Effector memory CD4-positive, alpha-beta T cell (primary cell): ENCODE data around the gene TMEM132C.

ENCODE experiments used
- DNase-seq, 3 donors: peaks; one replicate each; pipeline ENCODE4 v3.0.0-alpha.2; 2020
- H3K27ac ChIP-seq: 2 replicates; pipeline ENCODE4 v1.7.0; 2013; ENCODE audit warnings: mild to moderate bottlenecking, low read length, moderate library complexity; ENCODE audit not compliant: insufficient read depth, poor library complexity, severe bottlenecking
- H3K27me3 ChIP-seq: replicated peaks from 2 replicates; pipeline ENCODE4 v1.7.0; 2013; ENCODE audit warnings: mild to moderate bottlenecking, low read length; ENCODE audit not compliant: insufficient read depth, control insufficient read depth, poor library complexity, severe bottlenecking
- H3K36me3 ChIP-seq: 2 replicates; pipeline ENCODE4 v1.7.0; 2013; ENCODE audit warnings: mild to moderate bottlenecking, low read length, moderate library complexity; ENCODE audit not compliant: control insufficient read depth, insufficient read depth
- H3K4me1 ChIP-seq: 2 replicates; pipeline ENCODE4 v1.7.0; 2013; ENCODE audit warnings: low read length, mild to moderate bottlenecking; ENCODE audit not compliant: control insufficient read depth, insufficient read depth, poor library complexity, severe bottlenecking
- H3K4me3 ChIP-seq: 2 replicates; pipeline ENCODE4 v1.7.0; 2013; ENCODE audit warnings: low read length, low read depth, mild to moderate bottlenecking; ENCODE audit not compliant: insufficient read depth, poor library complexity, severe bottlenecking
- H3K9me3 ChIP-seq: 2 replicates; pipeline ENCODE4 v1.7.0; 2013; ENCODE audit warnings: mild to moderate bottlenecking, low read length, moderate library complexity; ENCODE audit not compliant: control insufficient read depth

The TMEM132C gene

GRCh38 chr12:128337071-128337345, 70.0 kb downstream of the TMEM132C start:
- Histone ChIP-seq H3K4me3 (no peak overlapping the region), H3K36me3 (no peaks in the 10 kb centered on the region), H3K27me3 (no peaks in the 10 kb centered on the region), H3K4me1 (no peaks in the 10 kb centered on the region), H3K27ac (no peak overlapping the region), H3K9me3 (no peaks in the 10 kb centered on the region)
- DNase-seq, result no peak

GRCh38 chr12:128337431-128338170, 70.6 kb downstream of the TMEM132C start:
- H3K4me3 ChIP-seq, result no peak overlapping the region
- no peak for DNase-seq
- H3K27me3 ChIP-seq, result no peaks in the 10 kb centered on the region
- no peak overlapping the region for H3K27ac ChIP-seq
- H3K4me1 ChIP-seq, result no peaks in the 10 kb centered on the region
- H3K36me3 ChIP-seq, result no peaks in the 10 kb centered on the region
- no peaks in the 10 kb centered on the region for H3K9me3 ChIP-seq

- no peaks in the 10 kb centered on the region for H3K36me3 ChIP-seq
- H3K27me3 ChIP-seq, result no peaks in the 10 kb centered on the region
- DNase-seq, result no peak
- no peak overlapping the region for H3K27ac ChIP-seq
- no peaks in the 10 kb centered on the region for H3K4me1 ChIP-seq
- H3K4me3 ChIP-seq, result no peak overlapping the region
- no peaks in the 10 kb centered on the region for H3K9me3 ChIP-seq
Measured at GRCh38 chr12:128338386-128339125, 71.6 kb downstream of the TMEM132C start.

- Histone ChIP-seq H3K27ac (no peak overlapping the region), H3K4me3 (no peak overlapping the region), H3K4me1 (no peaks in the 10 kb centered on the region), H3K9me3 (no peaks in the 10 kb centered on the region), H3K36me3 (no peaks in the 10 kb centered on the region), H3K27me3 (no peaks in the 10 kb centered on the region)
- DNase-seq, result no peak
Measured at GRCh38 chr12:128339126-128339520, 72.2 kb downstream of the TMEM132C start.

GRCh38 chr12:128339631-128340030, 72.7 kb downstream of the TMEM132C start:
- Histone ChIP-seq H3K36me3 (no peaks in the 10 kb centered on the region), H3K27me3 (no peaks in the 10 kb centered on the region), H3K4me3 (no peak overlapping the region), H3K9me3 (no peaks in the 10 kb centered on the region), H3K27ac (no peak overlapping the region), H3K4me1 (no peaks in the 10 kb centered on the region)
- DNase-seq, result no peak

GRCh38 chr12:128353301-128353700, 86.3 kb downstream of the TMEM132C start:
- no peaks in the 10 kb centered on the region for H3K9me3 ChIP-seq
- no peaks in the 10 kb centered on the region for H3K27me3 ChIP-seq
- no peaks in the 10 kb centered on the region for H3K36me3 ChIP-seq
- H3K4me1 ChIP-seq, result no peaks in the 10 kb centered on the region
- DNase-seq, result no peak
- no peak overlapping the region for H3K4me3 ChIP-seq
- H3K27ac ChIP-seq, result no peak overlapping the region

GRCh38 chr12:128356547-128356946, 89.6 kb downstream of the TMEM132C start:
- Histone ChIP-seq H3K27ac (no peak overlapping the region), H3K27me3 (no peaks in the 10 kb centered on the region), H3K9me3 (no peaks in the 10 kb centered on the region), H3K4me3 (no peak overlapping the region), H3K4me1 (no peaks in the 10 kb centered on the region), H3K36me3 (no peaks in the 10 kb centered on the region)
- no peak for DNase-seq

- no peak for DNase-seq
- no peak overlapping the region for H3K4me3 ChIP-seq
- no peak overlapping the region for H3K27ac ChIP-seq
- H3K27me3 ChIP-seq, result peaks cover 7% of the 10 kb centered on the region
- no peaks in the 10 kb centered on the region for H3K9me3 ChIP-seq
- H3K4me1 ChIP-seq, result no peaks in the 10 kb centered on the region
- H3K36me3 ChIP-seq, result no peaks in the 10 kb centered on the region
Measured at GRCh38 chr12:128361400-128361995, 94.5 kb downstream of the TMEM132C start.

- H3K36me3 ChIP-seq, result no peaks in the 10 kb centered on the region
- H3K9me3 ChIP-seq, result no peaks in the 10 kb centered on the region
- no peak overlapping the region for H3K27ac ChIP-seq
- peaks cover 7% of the 10 kb centered on the region for H3K27me3 ChIP-seq
- H3K4me1 ChIP-seq, result no peaks in the 10 kb centered on the region
- no peak overlapping the region for H3K4me3 ChIP-seq
- DNase-seq, result no peak
Measured at GRCh38 chr12:128365032-128365431, 98.1 kb downstream of the TMEM132C start.

GRCh38 chr12:128365651-128366231, 98.8 kb downstream of the TMEM132C start:
- no peak overlapping the region for H3K27ac ChIP-seq
- no peaks in the 10 kb centered on the region for H3K36me3 ChIP-seq
- H3K4me1 ChIP-seq, result no peaks in the 10 kb centered on the region
- no peak overlapping the region for H3K4me3 ChIP-seq
- H3K9me3 ChIP-seq, result no peaks in the 10 kb centered on the region
- no peak for DNase-seq
- H3K27me3 ChIP-seq, result peaks cover 7% of the 10 kb centered on the region
